HG03378 (cell line): ENCODE data around the gene ABCD4.

ENCODE experiments used
- ATAC-seq: cut with Tn5 transposase; IDR thresholded peaks from one replicate; pipeline ENCODE4 v1.9.1; 2021; ENCODE audit warnings: mild to moderate bottlenecking, moderate library complexity; ENCODE audit not compliant: unreplicated experiment

The ABCD4 gene

DNA sequence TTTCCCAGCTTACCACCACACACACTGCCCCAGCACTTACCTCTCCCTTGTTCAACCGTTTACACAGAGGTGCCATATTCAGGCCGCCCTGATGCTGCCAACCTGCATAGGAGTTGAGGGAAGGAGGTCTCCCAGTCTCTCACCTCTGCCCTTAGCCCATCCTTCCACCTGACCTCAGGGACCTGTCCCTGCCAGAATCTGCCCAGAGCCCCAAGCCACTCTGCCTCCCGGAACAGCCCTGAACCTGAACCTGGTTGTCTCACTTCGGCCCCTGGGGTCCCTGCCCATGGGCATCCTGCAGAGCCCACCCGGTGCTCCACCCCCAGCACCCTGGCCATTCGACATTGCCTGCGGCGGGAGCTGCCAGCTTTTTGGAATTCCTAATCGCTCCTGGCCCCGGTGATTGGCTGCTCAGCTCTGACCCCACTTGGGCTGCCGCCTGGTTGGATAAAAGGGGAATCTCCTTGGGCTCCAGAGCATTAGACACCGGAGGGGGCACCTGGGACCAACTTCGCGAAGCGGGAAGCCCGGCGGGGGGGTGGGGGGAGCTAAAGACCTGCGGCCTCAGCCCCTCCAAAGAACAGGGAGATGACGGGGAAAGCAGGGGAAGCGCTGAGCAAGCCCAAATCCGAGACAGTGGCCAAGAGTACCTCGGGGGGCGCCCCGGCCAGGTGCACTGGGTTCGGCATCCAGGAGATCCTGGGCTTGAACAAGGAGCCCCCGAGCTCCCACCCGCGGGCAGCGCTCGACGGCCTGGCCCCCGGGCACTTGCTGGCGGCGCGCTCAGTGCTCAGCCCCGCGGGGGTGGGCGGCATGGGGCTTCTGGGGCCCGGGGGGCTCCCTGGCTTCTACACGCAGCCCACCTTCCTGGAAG is 63.5 kb downstream of the ABCD4 start, which contains the start of gene VSX2:
Gene VSX2, plus strand, starts transcription at position 476 of the 874 bp plus-strand sequence. Its CDS starts 113 bp downstream, at position 589.
- no peak for ATAC-seq

GRCh38 chr14:74237441-74237840 is 65.3 kb downstream of the ABCD4 start:
- no peak for ATAC-seq
